Measurements from ENCODE around the gene KCNH2.

KCNH2 gene

GRCh38 chr7:150974468-150975391, 3.4 kb downstream of the KCNH2 start:
- peak in 2 of 4 experiments; percentile 32 to 38 for DNase-seq

GRCh38 chr7:150973571-150974451, 4.3 kb downstream of the KCNH2 start:
- DNase-seq, result no peak

GRCh38 chr7:150972741-150973140, 5.4 kb downstream of the KCNH2 start:
- no peak for DNase-seq

- DNase-seq, result no peak
These were observed 6.1 kb downstream of the KCNH2 start for GRCh38 chr7:150972023-150972468.

- no peak for DNase-seq
These were observed 6.7 kb downstream of the KCNH2 start for GRCh38 chr7:150971242-150972022.

- DNase-seq, result no peak
These were observed 7.7 kb downstream of the KCNH2 start for GRCh38 chr7:150970424-150970823.

- no peak for DNase-seq
These were observed 8.6 kb downstream of the KCNH2 start for GRCh38 chr7:150969475-150969874.

GRCh38 chr7:150968734-150969372, 9.3 kb downstream of the KCNH2 start:
- no peak for DNase-seq

- DNase-seq, result no peak
These were observed 9.9 kb downstream of the KCNH2 start for GRCh38 chr7:150968056-150968733.

- DNase-seq, result no peak
These were observed 10.8 kb downstream of the KCNH2 start for GRCh38 chr7:150967349-150967748.

GRCh38 chr7:150966002-150966401, 12.1 kb downstream of the KCNH2 start:
- no peak for DNase-seq

- no peak for DNase-seq
These were observed 12.8 kb downstream of the KCNH2 start for GRCh38 chr7:150965273-150965830.

- DNase-seq, result no peak
These were observed 13.5 kb downstream of the KCNH2 start for GRCh38 chr7:150964593-150965111.

- DNase-seq, result no peak
These were observed 14.2 kb downstream of the KCNH2 start for GRCh38 chr7:150963707-150964559.

GRCh38 chr7:150962553-150963399, 15.3 kb downstream of the KCNH2 start:
- peak; percentile 53 to 78 (median 66) for DNase-seq

GRCh38 chr7:150962290-150962552, 15.9 kb downstream of the KCNH2 start:
- DNase-seq, result no peak

GRCh38 chr7:150961510-150962289, 16.4 kb downstream of the KCNH2 start:
- no peak for DNase-seq
